Astrocyte (in vitro differentiated cells and primary cell): Measurements from ENCODE around the gene PDLIM5. TPM values are rescaled to one million over a fixed set of nuclear protein-coding genes. Genes with fewer than 3 reads are reported as not detected.
A peak's percentile ranks its signal among the peaks of the same experiment; 100 is the strongest.

Source experiments
- DNase-seq: peaks from one replicate; pipeline ENCODE4 v3.0.0-alpha.2; 2010; ENCODE audit warnings: low read depth
- FAIRE-seq: peaks from 2 replicates; lab custom pipeline; 2011; peaks lifted over from hg19 to GRCh38; lab: Jason Lieb, UNC
- H2AFZ ChIP-seq: 2 replicates; pipeline ENCODE4 v1.6.0; 2012; ENCODE audit warnings: low read depth, low read length, inconsistent platforms
- H3K27ac ChIP-seq: 2 replicates; pipeline ENCODE4 v1.5.1; 2011; ENCODE audit warnings: low read depth, low read length, inconsistent platforms
- H3K27me3 ChIP-seq: 2 replicates; pipeline ENCODE4 v1.6.0; 2011; ENCODE audit warnings: low read length, inconsistent platforms; ENCODE audit not compliant: insufficient read depth
- H3K36me3 ChIP-seq: 2 replicates; pipeline ENCODE4 v1.5.1; 2011; ENCODE audit warnings: low read length, inconsistent platforms; ENCODE audit not compliant: insufficient read depth
- H3K4me1 ChIP-seq: 2 replicates; pipeline ENCODE4 v1.5.1; 2011; ENCODE audit warnings: low read length, inconsistent platforms; ENCODE audit not compliant: insufficient read depth
- H3K4me2 ChIP-seq: 2 replicates; pipeline ENCODE4 v1.6.0; 2012; ENCODE audit warnings: low read length, inconsistent platforms
- H3K4me3 ChIP-seq: 2 replicates; pipeline ENCODE4 v1.5.1; 2011; ENCODE audit warnings: low read depth, mild to moderate bottlenecking, low read length, inconsistent platforms; ENCODE audit not compliant: insufficient read depth
- H3K79me2 ChIP-seq: 2 replicates; pipeline ENCODE4 v1.6.0; 2012; ENCODE audit warnings: mild to moderate bottlenecking, low read length, inconsistent platforms; ENCODE audit not compliant: insufficient read depth
- H3K9ac ChIP-seq: 2 replicates; pipeline ENCODE4 v1.6.0; 2012; ENCODE audit warnings: mild to moderate bottlenecking, low read length, inconsistent platforms
- H3K9me3 ChIP-seq: 2 replicates; pipeline ENCODE4 v1.5.1; 2012; ENCODE audit warnings: low read depth, mild to moderate bottlenecking, low read length, inconsistent platforms; ENCODE audit not compliant: insufficient read depth
- H4K20me1 ChIP-seq: 2 replicates; pipeline ENCODE4 v1.6.0; 2012; ENCODE audit warnings: low read length, inconsistent platforms; ENCODE audit not compliant: insufficient read depth
- H3K27ac Mint-ChIP-seq: one replicate; pipeline ENCODE4 v1.8.0; 2021; ENCODE audit warnings: mild to moderate bottlenecking, mixed read lengths; ENCODE audit not compliant: unreplicated experiment
- H3K27me3 Mint-ChIP-seq: one replicate; pipeline ENCODE4 v1.8.0; 2021; ENCODE audit warnings: low read depth, mixed read lengths; ENCODE audit not compliant: unreplicated experiment
- H3K36me3 Mint-ChIP-seq: one replicate; pipeline ENCODE4 v1.8.0; 2021; ENCODE audit warnings: low read depth, mixed read lengths; ENCODE audit not compliant: unreplicated experiment
- H3K4me1 Mint-ChIP-seq: one replicate; pipeline ENCODE4 v1.8.0; 2021; ENCODE audit warnings: low read depth, mixed read lengths; ENCODE audit not compliant: unreplicated experiment
- H3K4me3 Mint-ChIP-seq: one replicate; pipeline ENCODE4 v1.8.0; 2021; ENCODE audit warnings: mild to moderate bottlenecking, moderate library complexity, mixed read lengths; ENCODE audit not compliant: unreplicated experiment
- H3K9me3 Mint-ChIP-seq: one replicate; pipeline ENCODE4 v1.8.0; 2021; ENCODE audit warnings: mild to moderate bottlenecking, mixed read lengths; ENCODE audit not compliant: unreplicated experiment
- EZH2 ChIP-seq: IDR thresholded peaks from 2 replicates; pipeline ENCODE4 v1.6.1; 2012; ENCODE audit warnings: mild to moderate bottlenecking, low read length, inconsistent platforms; ENCODE audit not compliant: insufficient read depth
- total RNA-seq: library from RNA; stranded (reverse); gene quantifications from 2 replicates; pipeline ENCODE4 v1.2.1, GENCODE V29; 2021
- TF ChIP-seq, protein P1 (sequence below): IDR thresholded peaks from 2 replicates; pipeline ENCODE4 v1.5.1; 2011; ENCODE audit warnings: low read depth, mild to moderate bottlenecking, inconsistent platforms, low read length, moderate library complexity; ENCODE audit not compliant: insufficient read depth

Gene PDLIM5
- total RNA-seq, 1 donor from 2014 or later = 181 TPM

DNA sequence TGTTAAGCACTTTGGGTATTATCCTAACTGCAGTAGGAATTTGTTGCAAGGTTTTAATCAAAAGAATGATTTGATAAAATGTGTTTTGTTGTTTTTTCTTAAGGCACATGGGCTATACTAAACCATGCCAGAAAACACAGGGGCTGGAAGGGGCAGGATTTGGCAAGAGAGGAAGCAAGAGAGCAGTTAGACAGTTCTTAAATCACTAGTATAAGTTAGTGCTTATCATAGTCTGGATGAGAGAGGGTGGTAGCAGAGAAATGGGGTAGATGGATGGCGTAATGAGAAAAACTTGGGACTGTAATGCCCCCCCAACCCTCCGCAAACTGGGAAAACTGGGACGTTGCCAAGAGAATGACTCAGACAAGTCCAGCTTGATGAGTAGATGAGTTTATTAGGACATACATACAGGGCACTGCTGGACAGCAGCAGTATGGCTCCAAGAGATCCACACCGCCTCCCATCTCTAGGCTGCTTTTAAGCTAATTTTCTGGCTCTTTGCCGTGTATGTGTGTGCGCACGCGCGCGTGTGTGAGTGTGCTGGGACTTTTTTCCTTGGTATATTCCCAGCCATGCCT lies 151.5 kb downstream of the PDLIM5 start:
- Mint-ChIP-seq H3K27ac (no peak overlapping the region), H3K4me1 (peaks cover 17% of the 10 kb centered on the region), H3K4me3 (no peak overlapping the region), H3K9me3 (no peaks in the 10 kb centered on the region), H3K36me3 (peaks cover 3% of the 10 kb centered on the region), H3K27me3 (no peaks in the 10 kb centered on the region)
- Histone ChIP-seq H3K4me2 (no peak overlapping the region), H3K79me2 (peaks cover 26% of the 10 kb centered on the region), H3K4me1 (no peaks in the 10 kb centered on the region), H3K9ac (no peak overlapping the region), H3K27me3 (no peaks in the 10 kb centered on the region), H2AFZ (no peak overlapping the region), H3K36me3 (peaks cover 5% of the 10 kb centered on the region), H3K27ac (no peak overlapping the region), H3K9me3 (no peaks in the 10 kb centered on the region), H3K4me3 (no peak overlapping the region), H4K20me1 (peaks cover 36% of the 10 kb centered on the region)
- FAIRE-seq = no peak
- peak; percentile 74 for DNase-seq
- TF ChIP-seq, protein P1, sequence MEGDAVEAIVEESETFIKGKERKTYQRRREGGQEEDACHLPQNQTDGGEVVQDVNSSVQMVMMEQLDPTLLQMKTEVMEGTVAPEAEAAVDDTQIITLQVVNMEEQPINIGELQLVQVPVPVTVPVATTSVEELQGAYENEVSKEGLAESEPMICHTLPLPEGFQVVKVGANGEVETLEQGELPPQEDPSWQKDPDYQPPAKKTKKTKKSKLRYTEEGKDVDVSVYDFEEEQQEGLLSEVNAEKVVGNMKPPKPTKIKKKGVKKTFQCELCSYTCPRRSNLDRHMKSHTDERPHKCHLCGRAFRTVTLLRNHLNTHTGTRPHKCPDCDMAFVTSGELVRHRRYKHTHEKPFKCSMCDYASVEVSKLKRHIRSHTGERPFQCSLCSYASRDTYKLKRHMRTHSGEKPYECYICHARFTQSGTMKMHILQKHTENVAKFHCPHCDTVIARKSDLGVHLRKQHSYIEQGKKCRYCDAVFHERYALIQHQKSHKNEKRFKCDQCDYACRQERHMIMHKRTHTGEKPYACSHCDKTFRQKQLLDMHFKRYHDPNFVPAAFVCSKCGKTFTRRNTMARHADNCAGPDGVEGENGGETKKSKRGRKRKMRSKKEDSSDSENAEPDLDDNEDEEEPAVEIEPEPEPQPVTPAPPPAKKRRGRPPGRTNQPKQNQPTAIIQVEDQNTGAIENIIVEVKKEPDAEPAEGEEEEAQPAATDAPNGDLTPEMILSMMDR = no peak
- TF ChIP-seq EZH2 = no peak

DNA sequence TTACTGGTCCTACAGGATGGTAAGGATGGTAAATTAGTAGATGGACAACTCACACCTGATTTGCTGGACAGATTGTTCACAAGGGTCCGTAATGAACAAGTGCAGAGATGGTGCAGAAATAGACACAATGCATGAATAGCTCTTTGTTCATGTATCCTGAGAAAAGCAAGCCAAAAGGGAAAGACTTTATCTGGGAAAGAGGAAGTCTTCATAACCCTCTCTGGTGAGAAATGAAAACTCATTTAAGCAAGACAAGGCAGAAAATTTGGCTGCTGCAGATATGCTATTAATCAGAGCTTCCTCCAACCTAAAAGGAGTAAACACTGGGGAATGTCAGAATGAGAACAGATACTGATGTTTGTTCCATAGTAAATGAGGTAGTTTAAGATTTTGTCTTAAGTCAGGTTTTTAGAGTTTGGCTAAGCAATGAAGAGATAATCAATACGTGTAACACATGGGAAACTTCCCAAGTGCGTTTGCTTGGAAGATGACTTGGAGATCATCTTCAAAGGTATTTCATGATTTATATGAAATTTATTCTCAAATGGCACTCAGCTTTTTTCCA lies 153.6 kb downstream of the PDLIM5 start:
- Histone ChIP-seq H3K79me2 (peaks cover 23% of the 10 kb centered on the region), H3K9ac (no peak overlapping the region), H3K4me1 (no peaks in the 10 kb centered on the region), H2AFZ (no peak overlapping the region), H3K27ac (no peak overlapping the region), H3K9me3 (no peaks in the 10 kb centered on the region), H3K4me2 (no peak overlapping the region), H3K36me3 (peaks cover 7% of the 10 kb centered on the region), H4K20me1 (peaks cover 31% of the 10 kb centered on the region), H3K4me3 (no peak overlapping the region), H3K27me3 (no peaks in the 10 kb centered on the region)
- Mint-ChIP-seq H3K9me3 (no peaks in the 10 kb centered on the region), H3K4me3 (no peak overlapping the region), H3K27me3 (no peaks in the 10 kb centered on the region), H3K36me3 (peaks cover 3% of the 10 kb centered on the region), H3K4me1 (peaks cover 17% of the 10 kb centered on the region), H3K27ac (no peak overlapping the region)
- DNase-seq (no peak), FAIRE-seq (peak; percentile 55)
- TF ChIP-seq EZH2 = no peak
- TF ChIP-seq, protein P1 = no peak

DNA sequence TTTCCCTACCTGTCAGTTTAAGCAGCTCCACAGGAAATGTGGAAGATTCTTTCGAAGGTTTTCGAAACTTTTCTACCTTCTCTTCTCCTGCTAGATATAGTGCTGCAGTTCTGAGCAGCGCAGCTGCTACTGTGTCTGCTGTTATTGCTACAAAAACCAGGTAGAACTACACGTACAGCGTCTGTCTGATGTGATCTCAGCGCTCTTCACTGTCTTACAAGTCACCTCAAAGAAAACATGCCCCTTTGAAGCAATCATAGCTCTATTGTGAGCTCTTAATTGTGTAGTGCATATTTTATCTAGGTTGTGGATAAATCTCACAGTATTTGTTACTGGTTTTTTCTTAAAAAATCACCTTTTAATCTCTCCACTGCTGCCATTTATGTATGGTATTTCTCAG lies 158.4 kb downstream of the PDLIM5 start:
- no peaks in the 10 kb centered on the region for H3K27me3 ChIP-seq
- H3K4me2 ChIP-seq = no peak overlapping the region
- DNase-seq (no peak), FAIRE-seq (no peak)
- no peaks in the 10 kb centered on the region for H3K9me3 ChIP-seq
- H3K79me2 ChIP-seq = peaks cover 12% of the 10 kb centered on the region
- TF ChIP-seq, protein P1 = no peak
- TF ChIP-seq EZH2 = no peak
- no peak overlapping the region for H2AFZ ChIP-seq
- H4K20me1 ChIP-seq = peaks cover 19% of the 10 kb centered on the region
- Mint-ChIP-seq H3K27me3 (no peaks in the 10 kb centered on the region), H3K9me3 (no peaks in the 10 kb centered on the region), H3K4me3 (no peak overlapping the region), H3K27ac (no peak overlapping the region), H3K36me3 (no peaks in the 10 kb centered on the region), H3K4me1 (peaks cover 2% of the 10 kb centered on the region)
- H3K4me3 ChIP-seq = no peak overlapping the region
- peaks cover 16% of the 10 kb centered on the region for H3K36me3 ChIP-seq
- no peak overlapping the region for H3K27ac ChIP-seq
- no peaks in the 10 kb centered on the region for H3K4me1 ChIP-seq
- no peak overlapping the region for H3K9ac ChIP-seq
